Fibroblast of lung (primary cell): Measurements from ENCODE around the gene PLA1A. TPM values are rescaled to one million over a fixed set of nuclear protein-coding genes. Genes with fewer than 3 reads are reported as not detected.
A peak's percentile ranks its signal among the peaks of the same experiment; 100 is the strongest.
"Not testable (repeated sequence)": the region's sequence is repeated elsewhere in the genome, so short reads cannot be mapped to it uniquely, and the experiment has no call there.

Source experiments
- DNase-seq, 2 donors: peaks; one replicate each; pipeline versions ENCODE4 v3.0.0 to v3.0.0-alpha.2; 2010; ENCODE audit warnings: low read depth in 2 of 2
- H2AFZ ChIP-seq: 2 replicates; pipeline ENCODE4 v1.5.1; 2012; ENCODE audit warnings: low read length, control low read depth, inconsistent platforms
- H3K27ac ChIP-seq: 2 replicates; pipeline ENCODE4 v1.5.1; 2011; ENCODE audit warnings: low read length, control low read depth; ENCODE audit not compliant: insufficient read depth
- H3K27me3 ChIP-seq: 2 replicates; pipeline ENCODE4 v1.5.1; 2011; ENCODE audit warnings: mild to moderate bottlenecking, low read length; ENCODE audit not compliant: control insufficient read depth, insufficient read depth
- H3K36me3 ChIP-seq: 2 replicates; pipeline ENCODE4 v1.5.1; 2011; ENCODE audit warnings: low read length; ENCODE audit not compliant: control insufficient read depth, insufficient read depth
- H3K4me1 ChIP-seq: 2 replicates; pipeline ENCODE4 v1.5.1; 2011; ENCODE audit warnings: low read length; ENCODE audit not compliant: control insufficient read depth, insufficient read depth; ENCODE audit errors: extremely low read depth
- H3K4me2 ChIP-seq: 2 replicates; pipeline ENCODE4 v1.5.1; 2011; ENCODE audit warnings: low read length, control low read depth; ENCODE audit not compliant: insufficient read depth; ENCODE audit errors: extremely low read depth
- H3K4me3 ChIP-seq, 4 experiments: fragments of 200-600 bp in 1 of 4; sonication (generic) in 1 of 4; replicated peaks in 1 of 4; 2 replicates each; pipeline ENCODE4 v1.5.1; 2011 to 2016; ENCODE audit warnings: low read length in 4 of 4, low read depth in 3 of 4, mild to moderate bottlenecking in 3 of 4, control low read depth in 2 of 4, inconsistent platforms in 1 of 4, mixed read lengths in 1 of 4; ENCODE audit not compliant: insufficient read depth in 1 of 4; ENCODE audit errors: control extremely low read depth in 1 of 4
- H3K79me2 ChIP-seq: 2 replicates; pipeline ENCODE4 v1.5.1; 2012; ENCODE audit warnings: mild to moderate bottlenecking, low read length, inconsistent platforms; ENCODE audit not compliant: control insufficient read depth, insufficient read depth
- H3K9ac ChIP-seq: 2 replicates; pipeline ENCODE4 v1.5.1; 2011; ENCODE audit warnings: mild to moderate bottlenecking, low read length, control low read depth; ENCODE audit not compliant: insufficient read depth
- H3K9me3 ChIP-seq: 2 replicates; pipeline ENCODE4 v1.5.1; 2012; ENCODE audit warnings: low read depth, low read length; ENCODE audit not compliant: control insufficient read depth, insufficient read depth
- H4K20me1 ChIP-seq: 2 replicates; pipeline ENCODE4 v1.5.1; 2011; ENCODE audit warnings: low read length; ENCODE audit not compliant: control insufficient read depth, insufficient read depth; ENCODE audit errors: extremely low read depth
- CTCF ChIP-seq, 2 donors: IDR thresholded peaks in 1 of 2; conservative IDR thresholded peaks in 1 of 2; 1 replicate in 1 of 2; 2 replicates in 1 of 2; pipeline ENCODE4 v1.5.1; 2011 to 2012; ENCODE audit warnings: low read length in 2 of 2, control low read depth in 1 of 2, inconsistent platforms in 1 of 2, low read depth in 1 of 2, mild to moderate bottlenecking in 1 of 2
- EZH2 ChIP-seq: IDR thresholded peaks from 2 replicates; pipeline ENCODE4 v1.5.1; 2012; ENCODE audit warnings: low read length, control low read depth, mild to moderate bottlenecking; ENCODE audit errors: missing control alignments
- polyA plus RNA-seq, 2 donors: library from polyadenylated mRNA; depleted of rRNA in 1 of 2; stranded (reverse) in 1 of 2; unstranded in 1 of 2; fragments of >200 nt; gene quantifications; 2 replicates each; pipeline ENCODE4 v1.2.1, GENCODE V29; 2011 to 2012; ENCODE audit warnings: missing spikeins in 1 of 2
- total RNA-seq: library from RNA; depleted of rRNA; stranded (reverse); fragments of >200 nt; gene quantifications from 2 replicates; pipeline ENCODE4 v1.2.1, GENCODE V29; 2014

Gene PLA1A
- total and polyA plus RNA-seq, 2 donors (not counting 1 experiment from before 2014, with no cell fraction given), result under 0.01 TPM; not detected in 1

DNA sequence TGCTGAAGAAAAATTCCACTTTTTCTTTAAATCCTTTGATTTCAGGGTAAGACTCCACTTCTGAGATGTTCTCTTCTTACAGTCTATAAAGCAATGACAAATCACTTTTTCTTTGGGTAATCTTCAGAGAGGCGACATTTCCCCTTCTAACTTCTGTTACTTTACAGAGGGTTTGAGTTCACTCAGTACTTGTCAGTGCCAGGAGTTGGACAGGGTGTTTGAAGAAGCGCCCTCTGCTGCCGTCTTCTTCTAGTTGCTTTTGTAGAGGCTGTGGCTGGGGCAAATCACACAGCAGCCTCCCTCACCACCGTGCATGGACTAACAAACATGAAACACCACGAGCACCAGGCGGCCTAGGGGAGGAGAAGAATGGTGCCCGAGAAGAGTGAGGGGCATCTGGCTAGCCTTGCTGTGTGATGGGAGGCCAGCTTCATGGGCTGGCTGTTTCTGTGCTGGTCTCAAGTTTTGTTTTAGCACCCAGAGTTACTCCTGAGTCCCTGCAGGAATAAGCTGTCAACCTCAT is 38.2 kb upstream of the PLA1A start, which contains the start of gene CD80:
CD80 (minus strand) TSS at position 174 of the 523 bp plus-strand sequence. CDS start 1,886 bp downstream, outside the sequence.
- Histone ChIP-seq H3K4me2 (no peak within 1 kb of the TSS), H3K27me3 (peaks cover 5% of the 10 kb centered on the region), H3K4me1 (no peaks in the 10 kb centered on the region), H3K36me3 (no peaks in the 10 kb centered on the region), H3K27ac (no peak within 1 kb of the TSS), H3K79me2 (no peaks in the 10 kb centered on the region), H3K4me3 (no peak within 1 kb of the TSS), H3K9ac (no peak within 1 kb of the TSS), H3K9me3 (no peaks in the 10 kb centered on the region), H2AFZ (no peak within 1 kb of the TSS), H4K20me1 (no peaks in the 10 kb centered on the region)
- DNase-seq, result peak; percentile 41 to 43
- no peak for TF ChIP-seq EZH2
- TF ChIP-seq CTCF (conservative IDR thresholded peaks at IDR 0.05 in 1 of 2, IDR thresholded peaks at IDR 0.05 in 1 of 2; ENCODE audit: low read depth in 1 of 2, low read length in 2 of 2), result peak in 1 of 2 donors; percentile 39

DNA sequence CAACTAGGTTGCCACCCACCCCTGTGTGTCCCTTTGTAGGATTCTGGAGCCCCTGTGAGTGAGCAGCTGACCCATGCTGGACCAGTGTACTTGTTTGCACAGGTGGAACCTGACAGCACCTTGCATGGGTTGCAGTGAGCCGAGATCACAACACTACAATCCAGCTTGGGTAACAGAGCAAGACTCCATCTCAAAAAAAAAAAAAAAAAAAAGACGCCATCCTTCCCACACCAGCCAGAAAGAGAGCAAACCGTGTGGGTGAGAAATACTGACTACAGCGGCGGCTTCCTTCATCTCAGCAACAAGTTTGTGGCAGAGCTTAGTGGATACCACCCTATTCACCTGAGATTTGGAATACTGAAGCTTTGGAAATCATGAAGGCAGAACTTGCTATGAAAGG is 37.5 kb upstream of the PLA1A start:
- Histone ChIP-seq H3K27ac (no peak overlapping the region), H3K4me2 (no peak overlapping the region), H3K4me1 (no peaks in the 10 kb centered on the region), H2AFZ (no peak overlapping the region), H3K9ac (no peak overlapping the region), H4K20me1 (no peaks in the 10 kb centered on the region), H3K9me3 (no peaks in the 10 kb centered on the region), H3K27me3 (peaks cover 5% of the 10 kb centered on the region), H3K79me2 (no peaks in the 10 kb centered on the region), H3K4me3 (no peak overlapping the region), H3K36me3 (no peaks in the 10 kb centered on the region)
- DNase-seq, result no peak
- TF ChIP-seq CTCF (conservative IDR thresholded peaks at IDR 0.05 in 1 of 2, IDR thresholded peaks at IDR 0.05 in 1 of 2; ENCODE audit: low read depth in 1 of 2, low read length in 2 of 2) (no peak), EZH2 (no peak)

GRCh38 chr3:119562307-119562961 is 35.3 kb upstream of the PLA1A start:
- no peaks in the 10 kb centered on the region for H3K4me1 ChIP-seq
- TF ChIP-seq CTCF (conservative IDR thresholded peaks at IDR 0.05 in 1 of 2, IDR thresholded peaks at IDR 0.05 in 1 of 2; ENCODE audit: low read depth in 1 of 2, low read length in 2 of 2), result no peak
- no peak for TF ChIP-seq EZH2
- H3K4me2 ChIP-seq, result no peak overlapping the region
- H2AFZ ChIP-seq, result no peak overlapping the region
- H3K4me3 ChIP-seq, result no peak overlapping the region
- no peaks in the 10 kb centered on the region for H3K36me3 ChIP-seq
- H3K9ac ChIP-seq, result no peak overlapping the region
- DNase-seq, result no peak
- no peaks in the 10 kb centered on the region for H3K9me3 ChIP-seq
- no peaks in the 10 kb centered on the region for H4K20me1 ChIP-seq
- no peaks in the 10 kb centered on the region for H3K79me2 ChIP-seq
- peaks cover 2% of the 10 kb centered on the region for H3K27me3 ChIP-seq
- H3K27ac ChIP-seq, result no peak overlapping the region

GRCh38 chr3:119563334-119563733 is 34.4 kb upstream of the PLA1A start:
- DNase-seq, H3K9ac ChIP-seq, H3K4me1 ChIP-seq, H3K27ac ChIP-seq, H3K79me2 ChIP-seq, H3K4me2 ChIP-seq, H3K27me3 ChIP-seq, H4K20me1 ChIP-seq, H2AFZ ChIP-seq, H3K4me3 ChIP-seq, H3K36me3 ChIP-seq, H3K9me3 ChIP-seq: not testable (repeated sequence)
